HepG2 (cell line): ENCODE results near the gene PIGX. TPM values are rescaled to one million over a fixed set of nuclear protein-coding genes. Genes with fewer than 3 reads are reported as not detected.

ENCODE experiments used
- GFI1 ChIP-seq: sonication (generic); formaldehyde crosslinking; IDR thresholded peaks from 2 replicates; pipeline ENCODE4 v1.5.0; 2020; ENCODE audit warnings: missing genetic modification reagents, mild to moderate bottlenecking, borderline replicate concordance
- KLF11 ChIP-seq: IDR thresholded peaks from 2 replicates; pipeline ENCODE4 v1.6.1; 2016; ENCODE audit warnings: missing compliant biosample characterization
- KLF12 ChIP-seq: sonication (generic); formaldehyde crosslinking; IDR thresholded peaks from 2 replicates; pipeline ENCODE4 v1.4.0; 2020; ENCODE audit warnings: missing genetic modification reagents, borderline replicate concordance
- NKX3-1 ChIP-seq: sonication (generic); formaldehyde crosslinking; IDR thresholded peaks from 2 replicates; pipeline ENCODE4 v1.5.0; 2020; ENCODE audit warnings: missing genetic modification reagents
- NR3C1 ChIP-seq: sonication (generic); formaldehyde crosslinking; IDR thresholded peaks from 2 replicates; pipeline ENCODE4 v1.4.0; 2020; ENCODE audit warnings: missing genetic modification reagents
- SNAI1 ChIP-seq: sonication (generic); formaldehyde crosslinking; IDR thresholded peaks from 2 replicates; pipeline ENCODE4 v1.5.0; 2020; ENCODE audit warnings: mild to moderate bottlenecking, missing genetic modification reagents, borderline replicate concordance
- SOX5 ChIP-seq: IDR thresholded peaks from 2 replicates; pipeline ENCODE4 v1.6.1; 2016; ENCODE audit warnings: borderline replicate concordance
- TSC22D2 ChIP-seq: sonication (generic); formaldehyde crosslinking; IDR thresholded peaks from 2 replicates; pipeline ENCODE4 v1.5.1; 2020; ENCODE audit warnings: missing genetic modification reagents, mild to moderate bottlenecking, borderline replicate concordance
- WIZ ChIP-seq: sonication (generic); formaldehyde crosslinking; IDR thresholded peaks from 2 replicates; pipeline ENCODE4 v1.5.1; 2020; ENCODE audit warnings: mild to moderate bottlenecking, missing genetic modification reagents
- ZEB1 ChIP-seq: IDR thresholded peaks from 2 replicates; pipeline ENCODE4 v1.6.1; 2012; ENCODE audit warnings: mild to moderate bottlenecking, low read depth, inconsistent platforms; ENCODE audit not compliant: insufficient replicate concordance
- ZMYM2 ChIP-seq: sonication (generic); formaldehyde crosslinking; IDR thresholded peaks from 2 replicates; pipeline ENCODE4 v1.8.0; 2022; ENCODE audit warnings: mild to moderate bottlenecking, missing genetic modification reagents
- ZNF10 ChIP-seq: sonication (generic); formaldehyde crosslinking; IDR thresholded peaks from 2 replicates; pipeline ENCODE4 v1.4.0; 2020; ENCODE audit warnings: mild to moderate bottlenecking, low read depth, missing genetic modification reagents, borderline replicate concordance
- ZNF17 ChIP-seq: sonication (generic); formaldehyde crosslinking; IDR thresholded peaks from 2 replicates; pipeline ENCODE4 v1.5.0; 2020; ENCODE audit warnings: mild to moderate bottlenecking, missing genetic modification reagents
- ZNF382 ChIP-seq: sonication (generic); formaldehyde crosslinking; IDR thresholded peaks from 2 replicates; pipeline ENCODE4 v1.5.0; 2020; ENCODE audit warnings: missing genetic modification reagents, mild to moderate bottlenecking, borderline replicate concordance
- ZNF598 ChIP-seq: sonication (generic); formaldehyde crosslinking; IDR thresholded peaks from 2 replicates; pipeline ENCODE4 v1.5.1; 2020; ENCODE audit warnings: mild to moderate bottlenecking, missing genetic modification reagents, borderline replicate concordance
- ZNF615 ChIP-seq: sonication (generic); formaldehyde crosslinking; IDR thresholded peaks from 2 replicates; pipeline ENCODE4 v1.5.0; 2020; ENCODE audit warnings: mild to moderate bottlenecking, missing genetic modification reagents, borderline replicate concordance
- ZNF616 ChIP-seq: sonication (generic); formaldehyde crosslinking; IDR thresholded peaks from 2 replicates; pipeline ENCODE4 v1.5.0; 2020; ENCODE audit warnings: low read depth, mild to moderate bottlenecking, missing genetic modification reagents
- ZNF878 ChIP-seq: sonication (generic); formaldehyde crosslinking; IDR thresholded peaks from 2 replicates; pipeline ENCODE4 v1.8.1; 2023; ENCODE audit warnings: mild to moderate bottlenecking, missing genetic modification reagents, moderate library complexity
- polyA plus RNA-seq, 8 experiments: library from polyadenylated mRNA; depleted of rRNA in 3 of 8; stranded (reverse) in 7 of 8; unstranded in 1 of 8; fragments of >200 nt; fragmentation: Illumina TruSeq in 4 of 8; extraction: Trizol in 4 of 8; gene quantifications; 2 replicates each; pipeline versions ENCODE4 v1.2.1 to v1.2.3, GENCODE V29; 2011 to 2016; ENCODE audit warnings: low read depth in 4 of 8, missing spikeins in 1 of 8, mixed read lengths in 1 of 8; ENCODE audit not compliant: insufficient read depth in 1 of 8
- total RNA-seq, 5 experiments: library from RNA; depleted of rRNA; stranded (reverse); fragments of >200 nt; fragmentation: Illumina TruSeq; extraction: Trizol; gene quantifications; 2 replicates each; pipeline ENCODE4 v1.2.3, GENCODE V29; 2016; ENCODE audit warnings: low read depth in 1 of 5
- TF ChIP-seq, protein P1 (sequence below): sonication (generic); formaldehyde crosslinking; IDR thresholded peaks from 2 replicates; pipeline ENCODE4 v1.4.0; 2020; ENCODE audit warnings: missing genetic modification reagents, borderline replicate concordance
- TF ChIP-seq, protein P2 (sequence below): IDR thresholded peaks from 2 replicates; pipeline ENCODE4 v1.6.1; 2016; ENCODE audit warnings: low read depth, missing genetic modification reagents, missing compliant biosample characterization
- TF ChIP-seq, protein P3 (sequence below): sonication (generic); formaldehyde crosslinking; conservative IDR thresholded peaks from 2 replicates; pipeline ENCODE4 v1.8.0; 2022; ENCODE audit warnings: low read depth, missing genetic modification reagents

The PIGX gene
- total and polyA plus RNA-seq, 2 of the 13 experiments (the other 11 are each of a cell fraction or from before 2014, with no cell fraction given), result 13.2 to 21.3 TPM

DNA sequence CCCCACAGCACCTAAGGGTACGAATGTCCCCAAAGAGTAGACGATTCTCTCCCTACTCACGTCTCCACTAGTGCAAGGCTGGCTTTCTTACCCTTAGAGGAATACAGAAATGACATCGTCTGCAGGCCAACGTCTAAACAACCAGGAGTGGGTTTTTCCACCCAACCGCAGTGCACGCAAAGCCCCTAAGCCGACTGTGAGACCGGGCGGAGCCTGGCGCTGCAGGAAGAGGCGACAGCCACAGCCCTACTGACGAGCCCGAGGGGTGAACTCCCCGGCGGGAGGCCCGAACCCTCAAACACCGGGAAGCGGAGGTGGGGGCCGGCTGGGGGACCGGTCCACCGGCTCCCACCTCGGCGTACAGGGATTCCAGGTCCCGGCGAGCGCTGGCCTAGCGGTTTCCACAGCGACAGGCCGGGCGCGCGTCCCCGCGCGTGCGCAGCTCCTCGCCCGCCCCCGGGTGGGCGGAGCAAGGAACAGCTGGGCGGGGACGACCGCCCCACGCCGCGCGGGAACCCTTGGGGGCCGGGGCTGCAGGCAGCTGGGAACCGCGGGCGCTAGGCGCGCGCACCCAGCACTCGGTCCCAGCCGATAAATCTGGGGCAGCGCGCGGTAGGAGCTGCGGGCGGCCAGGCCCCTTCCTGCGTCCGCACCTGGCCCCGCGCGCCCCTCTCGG, at the start of gene PIGX, which contains the start of gene CEP19 (continued):
- TF ChIP-seq, protein P1, sequence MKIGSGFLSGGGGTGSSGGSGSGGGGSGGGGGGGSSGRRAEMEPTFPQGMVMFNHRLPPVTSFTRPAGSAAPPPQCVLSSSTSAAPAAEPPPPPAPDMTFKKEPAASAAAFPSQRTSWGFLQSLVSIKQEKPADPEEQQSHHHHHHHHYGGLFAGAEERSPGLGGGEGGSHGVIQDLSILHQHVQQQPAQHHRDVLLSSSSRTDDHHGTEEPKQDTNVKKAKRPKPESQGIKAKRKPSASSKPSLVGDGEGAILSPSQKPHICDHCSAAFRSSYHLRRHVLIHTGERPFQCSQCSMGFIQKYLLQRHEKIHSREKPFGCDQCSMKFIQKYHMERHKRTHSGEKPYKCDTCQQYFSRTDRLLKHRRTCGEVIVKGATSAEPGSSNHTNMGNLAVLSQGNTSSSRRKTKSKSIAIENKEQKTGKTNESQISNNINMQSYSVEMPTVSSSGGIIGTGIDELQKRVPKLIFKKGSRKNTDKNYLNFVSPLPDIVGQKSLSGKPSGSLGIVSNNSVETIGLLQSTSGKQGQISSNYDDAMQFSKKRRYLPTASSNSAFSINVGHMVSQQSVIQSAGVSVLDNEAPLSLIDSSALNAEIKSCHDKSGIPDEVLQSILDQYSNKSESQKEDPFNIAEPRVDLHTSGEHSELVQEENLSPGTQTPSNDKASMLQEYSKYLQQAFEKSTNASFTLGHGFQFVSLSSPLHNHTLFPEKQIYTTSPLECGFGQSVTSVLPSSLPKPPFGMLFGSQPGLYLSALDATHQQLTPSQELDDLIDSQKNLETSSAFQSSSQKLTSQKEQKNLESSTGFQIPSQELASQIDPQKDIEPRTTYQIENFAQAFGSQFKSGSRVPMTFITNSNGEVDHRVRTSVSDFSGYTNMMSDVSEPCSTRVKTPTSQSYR (CRISPR knock-in tag), result no peak
- no peak for TF ChIP-seq NKX3-1 (CRISPR knock-in tag)
- TF ChIP-seq ZNF615, result no peak
- TF ChIP-seq SNAI1 (CRISPR knock-in tag), result no peak
- TF ChIP-seq, protein P2, sequence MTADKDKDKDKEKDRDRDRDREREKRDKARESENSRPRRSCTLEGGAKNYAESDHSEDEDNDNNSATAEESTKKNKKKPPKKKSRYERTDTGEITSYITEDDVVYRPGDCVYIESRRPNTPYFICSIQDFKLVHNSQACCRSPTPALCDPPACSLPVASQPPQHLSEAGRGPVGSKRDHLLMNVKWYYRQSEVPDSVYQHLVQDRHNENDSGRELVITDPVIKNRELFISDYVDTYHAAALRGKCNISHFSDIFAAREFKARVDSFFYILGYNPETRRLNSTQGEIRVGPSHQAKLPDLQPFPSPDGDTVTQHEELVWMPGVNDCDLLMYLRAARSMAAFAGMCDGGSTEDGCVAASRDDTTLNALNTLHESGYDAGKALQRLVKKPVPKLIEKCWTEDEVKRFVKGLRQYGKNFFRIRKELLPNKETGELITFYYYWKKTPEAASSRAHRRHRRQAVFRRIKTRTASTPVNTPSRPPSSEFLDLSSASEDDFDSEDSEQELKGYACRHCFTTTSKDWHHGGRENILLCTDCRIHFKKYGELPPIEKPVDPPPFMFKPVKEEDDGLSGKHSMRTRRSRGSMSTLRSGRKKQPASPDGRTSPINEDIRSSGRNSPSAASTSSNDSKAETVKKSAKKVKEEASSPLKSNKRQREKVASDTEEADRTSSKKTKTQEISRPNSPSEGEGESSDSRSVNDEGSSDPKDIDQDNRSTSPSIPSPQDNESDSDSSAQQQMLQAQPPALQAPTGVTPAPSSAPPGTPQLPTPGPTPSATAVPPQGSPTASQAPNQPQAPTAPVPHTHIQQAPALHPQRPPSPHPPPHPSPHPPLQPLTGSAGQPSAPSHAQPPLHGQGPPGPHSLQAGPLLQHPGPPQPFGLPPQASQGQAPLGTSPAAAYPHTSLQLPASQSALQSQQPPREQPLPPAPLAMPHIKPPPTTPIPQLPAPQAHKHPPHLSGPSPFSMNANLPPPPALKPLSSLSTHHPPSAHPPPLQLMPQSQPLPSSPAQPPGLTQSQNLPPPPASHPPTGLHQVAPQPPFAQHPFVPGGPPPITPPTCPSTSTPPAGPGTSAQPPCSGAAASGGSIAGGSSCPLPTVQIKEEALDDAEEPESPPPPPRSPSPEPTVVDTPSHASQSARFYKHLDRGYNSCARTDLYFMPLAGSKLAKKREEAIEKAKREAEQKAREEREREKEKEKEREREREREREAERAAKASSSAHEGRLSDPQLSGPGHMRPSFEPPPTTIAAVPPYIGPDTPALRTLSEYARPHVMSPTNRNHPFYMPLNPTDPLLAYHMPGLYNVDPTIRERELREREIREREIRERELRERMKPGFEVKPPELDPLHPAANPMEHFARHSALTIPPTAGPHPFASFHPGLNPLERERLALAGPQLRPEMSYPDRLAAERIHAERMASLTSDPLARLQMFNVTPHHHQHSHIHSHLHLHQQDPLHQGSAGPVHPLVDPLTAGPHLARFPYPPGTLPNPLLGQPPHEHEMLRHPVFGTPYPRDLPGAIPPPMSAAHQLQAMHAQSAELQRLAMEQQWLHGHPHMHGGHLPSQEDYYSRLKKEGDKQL (CRISPR knock-in tag), result no peak
- TF ChIP-seq ZNF616 (CRISPR knock-in tag), result no peak
- TF ChIP-seq ZNF382 (CRISPR knock-in tag), result no peak
- no peak for TF ChIP-seq ZNF10
- TF ChIP-seq WIZ (CRISPR knock-in tag), result no peak
- TF ChIP-seq, protein P3, sequence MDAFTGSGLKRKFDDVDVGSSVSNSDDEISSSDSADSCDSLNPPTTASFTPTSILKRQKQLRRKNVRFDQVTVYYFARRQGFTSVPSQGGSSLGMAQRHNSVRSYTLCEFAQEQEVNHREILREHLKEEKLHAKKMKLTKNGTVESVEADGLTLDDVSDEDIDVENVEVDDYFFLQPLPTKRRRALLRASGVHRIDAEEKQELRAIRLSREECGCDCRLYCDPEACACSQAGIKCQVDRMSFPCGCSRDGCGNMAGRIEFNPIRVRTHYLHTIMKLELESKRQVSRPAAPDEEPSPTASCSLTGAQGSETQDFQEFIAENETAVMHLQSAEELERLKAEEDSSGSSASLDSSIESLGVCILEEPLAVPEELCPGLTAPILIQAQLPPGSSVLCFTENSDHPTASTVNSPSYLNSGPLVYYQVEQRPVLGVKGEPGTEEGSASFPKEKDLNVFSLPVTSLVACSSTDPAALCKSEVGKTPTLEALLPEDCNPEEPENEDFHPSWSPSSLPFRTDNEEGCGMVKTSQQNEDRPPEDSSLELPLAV (CRISPR knock-in tag), result no peak
- no peak for TF ChIP-seq GFI1 (CRISPR knock-in tag)
- TF ChIP-seq TSC22D2 (CRISPR knock-in tag), result 0 out of 2 replicates have a peak, but pooled peaks have one; percentile 27
- TF ChIP-seq KLF12 (CRISPR knock-in tag), result peak; percentile 28; the same call in 1 of the 2 replicates
- TF ChIP-seq NR3C1 (CRISPR knock-in tag), result no peak
- no peak for TF ChIP-seq ZEB1
- TF ChIP-seq ZNF598, result peak; percentile 72; the same call in 1 of the 2 replicates
- TF ChIP-seq ZNF17 (CRISPR knock-in tag), result no peak
- no peak for TF ChIP-seq SOX5 (CRISPR knock-in tag)
- TF ChIP-seq KLF11 (CRISPR knock-in tag), result no peak
- no peak for TF ChIP-seq ZMYM2 (CRISPR knock-in tag)
- no peak for TF ChIP-seq ZNF878
